Astrocyte (in vitro differentiated cells and primary cell): ENCODE measurements around the gene HNRNPUL1. TPM values are rescaled to one million over a fixed set of nuclear protein-coding genes. Genes with fewer than 3 reads are reported as not detected.
A peak's percentile ranks its signal among the peaks of the same experiment; 100 is the strongest.

ENCODE experiments used
- DNase-seq: peaks from one replicate; pipeline ENCODE4 v3.0.0-alpha.2; 2010; ENCODE audit warnings: low read depth
- FAIRE-seq: peaks from 2 replicates; lab custom pipeline; 2011; peaks lifted over from hg19 to GRCh38; lab: Jason Lieb, UNC
- H2AFZ ChIP-seq: 2 replicates; pipeline ENCODE4 v1.6.0; 2012; ENCODE audit warnings: low read depth, low read length, inconsistent platforms
- H3K27ac ChIP-seq: 2 replicates; pipeline ENCODE4 v1.5.1; 2011; ENCODE audit warnings: low read depth, low read length, inconsistent platforms
- H3K27me3 ChIP-seq: 2 replicates; pipeline ENCODE4 v1.6.0; 2011; ENCODE audit warnings: low read length, inconsistent platforms; ENCODE audit not compliant: insufficient read depth
- H3K36me3 ChIP-seq: 2 replicates; pipeline ENCODE4 v1.5.1; 2011; ENCODE audit warnings: low read length, inconsistent platforms; ENCODE audit not compliant: insufficient read depth
- H3K4me1 ChIP-seq: 2 replicates; pipeline ENCODE4 v1.5.1; 2011; ENCODE audit warnings: low read length, inconsistent platforms; ENCODE audit not compliant: insufficient read depth
- H3K4me2 ChIP-seq: 2 replicates; pipeline ENCODE4 v1.6.0; 2012; ENCODE audit warnings: low read length, inconsistent platforms
- H3K4me3 ChIP-seq: 2 replicates; pipeline ENCODE4 v1.5.1; 2011; ENCODE audit warnings: low read depth, mild to moderate bottlenecking, low read length, inconsistent platforms; ENCODE audit not compliant: insufficient read depth
- H3K79me2 ChIP-seq: 2 replicates; pipeline ENCODE4 v1.6.0; 2012; ENCODE audit warnings: mild to moderate bottlenecking, low read length, inconsistent platforms; ENCODE audit not compliant: insufficient read depth
- H3K9ac ChIP-seq: 2 replicates; pipeline ENCODE4 v1.6.0; 2012; ENCODE audit warnings: mild to moderate bottlenecking, low read length, inconsistent platforms
- H3K9me3 ChIP-seq: 2 replicates; pipeline ENCODE4 v1.5.1; 2012; ENCODE audit warnings: low read depth, mild to moderate bottlenecking, low read length, inconsistent platforms; ENCODE audit not compliant: insufficient read depth
- H4K20me1 ChIP-seq: 2 replicates; pipeline ENCODE4 v1.6.0; 2012; ENCODE audit warnings: low read length, inconsistent platforms; ENCODE audit not compliant: insufficient read depth
- H3K27ac Mint-ChIP-seq: one replicate; pipeline ENCODE4 v1.8.0; 2021; ENCODE audit warnings: mild to moderate bottlenecking, mixed read lengths; ENCODE audit not compliant: unreplicated experiment
- H3K27me3 Mint-ChIP-seq: one replicate; pipeline ENCODE4 v1.8.0; 2021; ENCODE audit warnings: low read depth, mixed read lengths; ENCODE audit not compliant: unreplicated experiment
- H3K36me3 Mint-ChIP-seq: one replicate; pipeline ENCODE4 v1.8.0; 2021; ENCODE audit warnings: low read depth, mixed read lengths; ENCODE audit not compliant: unreplicated experiment
- H3K4me1 Mint-ChIP-seq: one replicate; pipeline ENCODE4 v1.8.0; 2021; ENCODE audit warnings: low read depth, mixed read lengths; ENCODE audit not compliant: unreplicated experiment
- H3K4me3 Mint-ChIP-seq: one replicate; pipeline ENCODE4 v1.8.0; 2021; ENCODE audit warnings: mild to moderate bottlenecking, moderate library complexity, mixed read lengths; ENCODE audit not compliant: unreplicated experiment
- H3K9me3 Mint-ChIP-seq: one replicate; pipeline ENCODE4 v1.8.0; 2021; ENCODE audit warnings: mild to moderate bottlenecking, mixed read lengths; ENCODE audit not compliant: unreplicated experiment
- EZH2 ChIP-seq: IDR thresholded peaks from 2 replicates; pipeline ENCODE4 v1.6.1; 2012; ENCODE audit warnings: mild to moderate bottlenecking, low read length, inconsistent platforms; ENCODE audit not compliant: insufficient read depth
- total RNA-seq: library from RNA; stranded (reverse); gene quantifications from 2 replicates; pipeline ENCODE4 v1.2.1, GENCODE V29; 2021
- TF ChIP-seq, protein P1 (sequence below): IDR thresholded peaks from 2 replicates; pipeline ENCODE4 v1.5.1; 2011; ENCODE audit warnings: low read depth, mild to moderate bottlenecking, inconsistent platforms, low read length, moderate library complexity; ENCODE audit not compliant: insufficient read depth

HNRNPUL1 gene
- total RNA-seq, 1 donor from 2014 or later = 174 TPM

DNA sequence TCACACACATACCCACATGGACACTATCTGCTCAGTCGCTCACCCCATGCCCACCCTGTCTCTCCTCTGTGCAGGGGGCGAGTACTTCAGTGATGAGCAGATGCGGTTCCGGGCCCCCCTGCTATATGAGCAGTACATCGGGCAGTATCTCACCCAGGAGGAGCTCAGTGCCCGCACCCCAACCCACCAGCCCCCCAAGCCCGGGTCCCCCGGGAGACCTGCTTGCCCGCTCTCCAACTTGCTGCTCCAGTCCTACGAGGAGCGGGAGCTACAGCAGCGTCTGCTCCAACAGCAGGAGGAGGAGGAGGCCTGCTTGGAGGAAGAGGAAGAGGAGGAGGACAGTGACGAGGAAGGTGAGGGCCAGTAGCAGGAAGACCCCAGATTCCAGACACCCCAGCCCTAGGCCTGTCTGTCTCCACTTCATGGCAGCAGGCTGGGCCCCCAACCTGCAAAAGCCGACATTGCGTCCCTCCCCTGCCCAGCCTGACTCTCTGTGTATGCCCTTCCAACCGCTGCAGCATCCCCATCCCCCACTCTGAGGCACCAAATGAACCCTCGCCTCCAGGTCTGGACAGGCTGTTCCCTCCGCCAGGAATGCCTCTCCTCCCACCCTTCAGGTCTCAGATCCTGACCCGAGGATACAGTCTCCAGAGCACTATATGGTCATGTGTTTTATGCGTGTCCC lies 55.5 kb downstream of the HNRNPUL1 start:
- Histone ChIP-seq H3K27me3 (no peaks in the 10 kb centered on the region), H3K27ac (no peak overlapping the region), H3K4me3 (no peak overlapping the region), H3K4me1 (peaks cover 39% of the 10 kb centered on the region), H3K9ac (no peak overlapping the region), H3K4me2 (no peak overlapping the region), H2AFZ (no peak overlapping the region), H4K20me1 (peaks cover 49% of the 10 kb centered on the region), H3K79me2 (peaks cover 11% of the 10 kb centered on the region), H3K9me3 (no peaks in the 10 kb centered on the region), H3K36me3 (peaks cover 23% of the 10 kb centered on the region)
- no peaks in the 10 kb centered on the region for H3K27me3 Mint-ChIP-seq
- peaks cover 37% of the 10 kb centered on the region for H3K4me1 Mint-ChIP-seq
- no peak overlapping the region for H3K4me3 Mint-ChIP-seq
- H3K27ac Mint-ChIP-seq = no peak overlapping the region
- DNase-seq = no peak
- FAIRE-seq = no peak
- H3K36me3 Mint-ChIP-seq = peaks cover 21% of the 10 kb centered on the region
- TF ChIP-seq, protein P1, sequence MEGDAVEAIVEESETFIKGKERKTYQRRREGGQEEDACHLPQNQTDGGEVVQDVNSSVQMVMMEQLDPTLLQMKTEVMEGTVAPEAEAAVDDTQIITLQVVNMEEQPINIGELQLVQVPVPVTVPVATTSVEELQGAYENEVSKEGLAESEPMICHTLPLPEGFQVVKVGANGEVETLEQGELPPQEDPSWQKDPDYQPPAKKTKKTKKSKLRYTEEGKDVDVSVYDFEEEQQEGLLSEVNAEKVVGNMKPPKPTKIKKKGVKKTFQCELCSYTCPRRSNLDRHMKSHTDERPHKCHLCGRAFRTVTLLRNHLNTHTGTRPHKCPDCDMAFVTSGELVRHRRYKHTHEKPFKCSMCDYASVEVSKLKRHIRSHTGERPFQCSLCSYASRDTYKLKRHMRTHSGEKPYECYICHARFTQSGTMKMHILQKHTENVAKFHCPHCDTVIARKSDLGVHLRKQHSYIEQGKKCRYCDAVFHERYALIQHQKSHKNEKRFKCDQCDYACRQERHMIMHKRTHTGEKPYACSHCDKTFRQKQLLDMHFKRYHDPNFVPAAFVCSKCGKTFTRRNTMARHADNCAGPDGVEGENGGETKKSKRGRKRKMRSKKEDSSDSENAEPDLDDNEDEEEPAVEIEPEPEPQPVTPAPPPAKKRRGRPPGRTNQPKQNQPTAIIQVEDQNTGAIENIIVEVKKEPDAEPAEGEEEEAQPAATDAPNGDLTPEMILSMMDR = no peak
- no peak for TF ChIP-seq EZH2
- no peaks in the 10 kb centered on the region for H3K9me3 Mint-ChIP-seq

DNA sequence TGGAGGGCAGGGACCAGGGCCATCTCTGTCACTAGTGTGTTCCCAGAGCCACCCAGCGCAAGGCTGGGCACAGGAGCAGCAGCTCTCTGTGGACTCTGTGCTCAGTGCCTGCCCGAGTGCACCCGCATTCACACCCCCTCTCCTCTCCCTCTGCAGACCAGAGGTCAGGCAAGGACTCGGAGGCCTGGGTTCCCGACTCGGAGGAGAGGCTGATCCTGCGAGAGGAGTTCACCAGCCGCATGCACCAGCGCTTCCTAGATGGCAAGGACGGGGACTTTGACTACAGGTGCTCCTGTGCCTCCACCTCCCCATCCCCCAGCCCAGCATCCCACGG lies 56.0 kb downstream of the HNRNPUL1 start:
- Histone ChIP-seq H3K4me2 (no peak overlapping the region), H4K20me1 (peaks cover 49% of the 10 kb centered on the region), H3K27ac (no peak overlapping the region), H2AFZ (no peak overlapping the region), H3K27me3 (no peaks in the 10 kb centered on the region), H3K36me3 (peaks cover 23% of the 10 kb centered on the region), H3K9me3 (no peaks in the 10 kb centered on the region), H3K9ac (no peak overlapping the region), H3K4me3 (no peak overlapping the region), H3K79me2 (peaks cover 10% of the 10 kb centered on the region), H3K4me1 (peaks cover 44% of the 10 kb centered on the region)
- H3K27ac Mint-ChIP-seq = no peak overlapping the region
- H3K36me3 Mint-ChIP-seq = peaks cover 21% of the 10 kb centered on the region
- no peaks in the 10 kb centered on the region for H3K27me3 Mint-ChIP-seq
- H3K4me3 Mint-ChIP-seq = no peak overlapping the region
- no peaks in the 10 kb centered on the region for H3K9me3 Mint-ChIP-seq
- DNase-seq (no peak), FAIRE-seq (no peak)
- peaks cover 39% of the 10 kb centered on the region for H3K4me1 Mint-ChIP-seq
- TF ChIP-seq, protein P1 = no peak
- TF ChIP-seq EZH2 = no peak

DNA sequence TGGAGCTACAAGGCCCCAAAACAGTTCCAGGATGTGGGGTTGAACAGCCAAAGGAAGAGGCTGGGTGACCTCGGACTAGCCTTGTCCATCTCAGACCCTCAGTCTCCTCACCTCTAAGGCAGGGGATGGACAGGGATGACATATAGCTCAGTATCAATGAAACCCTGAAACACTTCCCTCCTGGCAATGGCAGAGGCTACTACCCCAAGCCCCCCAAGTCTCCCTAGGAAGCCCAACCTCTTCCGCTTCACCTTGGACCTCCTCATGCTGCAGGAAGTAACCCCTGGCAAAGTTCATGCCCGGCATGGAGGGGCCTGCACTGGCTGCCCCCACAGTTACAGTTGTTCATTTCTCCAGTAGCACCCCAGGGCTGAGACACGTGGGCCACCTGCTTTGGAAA lies 56.4 kb downstream of the HNRNPUL1 start:
- Histone ChIP-seq H4K20me1 (peaks cover 49% of the 10 kb centered on the region), H3K9ac (no peak overlapping the region), H3K4me1 (peaks cover 48% of the 10 kb centered on the region), H3K27me3 (no peaks in the 10 kb centered on the region), H3K79me2 (peaks cover 10% of the 10 kb centered on the region), H3K27ac (no peak overlapping the region), H3K4me2 (no peak overlapping the region), H3K4me3 (no peak overlapping the region), H2AFZ (no peak overlapping the region), H3K9me3 (no peaks in the 10 kb centered on the region), H3K36me3 (peaks cover 23% of the 10 kb centered on the region)
- Mint-ChIP-seq H3K36me3 (peaks cover 21% of the 10 kb centered on the region), H3K27me3 (no peaks in the 10 kb centered on the region), H3K4me1 (peaks cover 43% of the 10 kb centered on the region), H3K9me3 (no peaks in the 10 kb centered on the region), H3K27ac (peak overlapping the region; percentile 62), H3K4me3 (no peak overlapping the region)
- no peak for TF ChIP-seq EZH2
- TF ChIP-seq, protein P1 = no peak
- DNase-seq = no peak
- no peak for FAIRE-seq
